HEK293 (cell line): ENCODE data around the gene CDH2.

Source experiments
- CTCF ChIA-PET: fragments of 350-600 bp; formaldehyde crosslinking; extraction: SDS; loops from one replicate; lab custom pipeline; 2021; ENCODE audit warnings: antibody characterized with exemption; lab: Yijun Ruan, JAX
- POLR2A ChIA-PET: fragments of 300-600 bp; formaldehyde crosslinking; extraction: SDS; loops from one replicate; lab custom pipeline; 2020; ENCODE audit warnings: antibody characterized with exemption, inconsistent platforms; lab: Yijun Ruan, JAX
- H3K27ac ChIP-seq: fragments of 200-500 bp; sonication (Bioruptor generic); 2 replicates; pipeline ENCODE4 v1.5.1; 2014; ENCODE audit warnings: low read depth, low read length, control low read depth, inconsistent platforms; ENCODE audit errors: extremely low read depth
- H3K36me3 ChIP-seq, 2 experiments: fragments of 200-500 bp in 1 of 2; sonication (Bioruptor generic) in 1 of 2; 1 replicate in 1 of 2; 2 replicates in 1 of 2; pipeline ENCODE4 v1.5.1; 2014 to 2017; ENCODE audit warnings: inconsistent platforms in 2 of 2, low read length in 2 of 2; ENCODE audit not compliant: control insufficient read depth in 2 of 2, insufficient read depth in 1 of 2
- H3K4me1 ChIP-seq: fragments of 200-500 bp; sonication (Bioruptor generic); 2 replicates; pipeline ENCODE4 v1.5.1; 2014; ENCODE audit warnings: mild to moderate bottlenecking, low read length, inconsistent platforms; ENCODE audit not compliant: control insufficient read depth, insufficient read depth
- H3K4me3 ChIP-seq: 2 replicates; pipeline ENCODE4 v1.5.1; 2011; ENCODE audit warnings: low read depth, mild to moderate bottlenecking, control low read depth, low read length, moderate library complexity
- H3K9me3 ChIP-seq: fragments of 200-500 bp; sonication (Bioruptor generic); 2 replicates; pipeline ENCODE4 v1.5.1; 2014; ENCODE audit warnings: low read depth, low read length, inconsistent platforms; ENCODE audit not compliant: control insufficient read depth, insufficient read depth
- IKZF3 ChIP-seq: fragments of 450-650 bp; IDR thresholded peaks from 2 replicates; pipeline ENCODE4 v1.5.0; 2018; ENCODE audit warnings: missing biosample characterization, mild to moderate bottlenecking, missing genetic modification characterization, moderate library complexity
- MZF1 ChIP-seq: fragments of 450-650 bp; formaldehyde crosslinking; IDR thresholded peaks from 2 replicates; pipeline ENCODE4 v1.5.1; 2017; ENCODE audit warnings: missing biosample characterization, missing genetic modification characterization, borderline replicate concordance
- SALL2 ChIP-seq: fragments of 450-650 bp; formaldehyde crosslinking; IDR thresholded peaks from 2 replicates; pipeline ENCODE4 v1.5.0; 2017; ENCODE audit warnings: missing biosample characterization, mild to moderate bottlenecking, missing genetic modification characterization, borderline replicate concordance
- YY2 ChIP-seq: fragments of 450-650 bp; formaldehyde crosslinking; IDR thresholded peaks from 2 replicates; pipeline ENCODE4 v1.5.1; 2016; ENCODE audit warnings: missing biosample characterization, missing genetic modification characterization
- ZBTB20 ChIP-seq: fragments of 450-650 bp; formaldehyde crosslinking; IDR thresholded peaks from 2 replicates; pipeline ENCODE4 v1.5.1; 2016; ENCODE audit warnings: missing biosample characterization, missing genetic modification characterization
- ZNF19 ChIP-seq: fragments of 450-650 bp; formaldehyde crosslinking; IDR thresholded peaks from 2 replicates; pipeline ENCODE4; 2016; ENCODE audit warnings: missing biosample characterization, missing genetic modification characterization, low read depth
- ZNF701 ChIP-seq: fragments of 450-650 bp; formaldehyde crosslinking; IDR thresholded peaks from 2 replicates; pipeline ENCODE4 v1.5.1; 2016; ENCODE audit warnings: missing biosample characterization, missing genetic modification characterization
- ZNF76 ChIP-seq: fragments of 450-650 bp; formaldehyde crosslinking; IDR thresholded peaks from 2 replicates; pipeline ENCODE4; 2016; ENCODE audit warnings: low read depth, missing biosample characterization, missing genetic modification characterization, borderline replicate concordance
- ZNF792 ChIP-seq: fragments of 450-650 bp; formaldehyde crosslinking; IDR thresholded peaks from 2 replicates; pipeline ENCODE4 v1.5.1; 2016; ENCODE audit warnings: missing biosample characterization, missing genetic modification characterization
- TF ChIP-seq, protein P1 (sequence below): fragments of 450-650 bp; formaldehyde crosslinking; IDR thresholded peaks from 2 replicates; pipeline ENCODE4 v1.5.1; 2017; ENCODE audit warnings: missing biosample characterization, missing genetic modification characterization
- TF ChIP-seq, protein P2 (sequence below): sonication (generic); formaldehyde crosslinking; IDR thresholded peaks from 2 replicates; pipeline ENCODE4 v1.8.1; 2022; ENCODE audit warnings: mild to moderate bottlenecking, moderate library complexity, missing genetic modification reagents
- TF ChIP-seq, protein P3 (sequence below): fragments of 450-650 bp; formaldehyde crosslinking; IDR thresholded peaks from 2 replicates; pipeline ENCODE4 v1.5.1; 2017; ENCODE audit warnings: missing biosample characterization, missing genetic modification characterization
- TF ChIP-seq, protein P4 (sequence below): fragments of 450-650 bp; formaldehyde crosslinking; IDR thresholded peaks from 2 replicates; pipeline ENCODE4 v1.5.1; 2017; ENCODE audit warnings: missing biosample characterization, missing genetic modification characterization
- TF ChIP-seq, protein P5 (sequence below): fragments of 450-650 bp; formaldehyde crosslinking; IDR thresholded peaks from 2 replicates; pipeline ENCODE4 v1.5.1; 2016; ENCODE audit warnings: missing biosample characterization, missing genetic modification characterization

The CDH2 gene

DNA sequence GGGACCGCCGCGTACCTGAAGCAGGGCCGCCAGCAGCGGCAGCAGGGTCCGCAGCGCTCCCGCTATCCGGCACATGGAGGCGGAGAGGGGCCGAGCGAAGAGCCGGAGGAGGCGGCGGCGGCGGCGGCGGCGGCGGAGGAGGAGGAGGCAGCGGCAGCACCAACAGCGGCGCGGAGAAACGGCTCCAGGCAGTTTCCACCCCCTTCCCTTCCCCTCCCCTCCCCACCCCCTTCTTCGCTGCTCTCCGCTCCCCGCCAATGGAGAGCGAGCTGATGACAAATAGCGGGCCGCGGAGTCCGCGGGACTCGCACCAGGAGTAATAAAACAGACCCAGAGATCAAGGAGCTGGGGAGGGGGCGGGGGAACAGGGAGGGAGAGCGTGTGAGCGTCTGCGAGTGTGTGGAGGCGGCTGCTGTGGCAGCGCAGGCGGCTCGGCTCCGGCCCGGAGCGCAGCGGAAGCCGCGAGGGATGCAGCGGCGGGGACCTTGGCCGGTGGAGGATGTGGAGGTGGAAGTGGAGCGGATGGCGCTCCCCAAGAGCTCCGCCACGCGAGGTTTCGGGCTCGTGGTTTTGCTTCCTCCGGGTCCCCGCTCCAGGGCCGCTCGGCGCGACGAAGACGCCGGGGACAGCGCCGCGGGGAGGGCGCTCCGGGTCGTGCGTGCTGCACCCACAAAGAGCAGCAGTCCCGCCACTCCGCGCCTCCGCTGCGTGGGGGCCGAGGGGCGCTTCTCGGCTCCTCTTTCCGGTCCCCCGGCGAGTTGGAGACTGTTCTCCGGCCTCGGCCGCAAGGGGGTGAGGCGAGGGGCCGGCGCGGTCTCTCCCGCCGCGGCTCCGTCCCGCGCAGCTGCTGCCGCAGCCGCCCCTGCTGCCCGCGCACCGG lies at the start of gene CDH2 (continued):
- TF ChIP-seq SALL2 (tag by site-specific recombination): no peak
- TF ChIP-seq, protein P1, sequence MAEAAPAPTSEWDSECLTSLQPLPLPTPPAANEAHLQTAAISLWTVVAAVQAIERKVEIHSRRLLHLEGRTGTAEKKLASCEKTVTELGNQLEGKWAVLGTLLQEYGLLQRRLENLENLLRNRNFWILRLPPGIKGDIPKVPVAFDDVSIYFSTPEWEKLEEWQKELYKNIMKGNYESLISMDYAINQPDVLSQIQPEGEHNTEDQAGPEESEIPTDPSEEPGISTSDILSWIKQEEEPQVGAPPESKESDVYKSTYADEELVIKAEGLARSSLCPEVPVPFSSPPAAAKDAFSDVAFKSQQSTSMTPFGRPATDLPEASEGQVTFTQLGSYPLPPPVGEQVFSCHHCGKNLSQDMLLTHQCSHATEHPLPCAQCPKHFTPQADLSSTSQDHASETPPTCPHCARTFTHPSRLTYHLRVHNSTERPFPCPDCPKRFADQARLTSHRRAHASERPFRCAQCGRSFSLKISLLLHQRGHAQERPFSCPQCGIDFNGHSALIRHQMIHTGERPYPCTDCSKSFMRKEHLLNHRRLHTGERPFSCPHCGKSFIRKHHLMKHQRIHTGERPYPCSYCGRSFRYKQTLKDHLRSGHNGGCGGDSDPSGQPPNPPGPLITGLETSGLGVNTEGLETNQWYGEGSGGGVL (tag by site-specific recombination): peak; percentile 93
- peak; percentile 20; the same call in 1 of the 2 replicates for TF ChIP-seq ZNF76
- TF ChIP-seq, protein P2, sequence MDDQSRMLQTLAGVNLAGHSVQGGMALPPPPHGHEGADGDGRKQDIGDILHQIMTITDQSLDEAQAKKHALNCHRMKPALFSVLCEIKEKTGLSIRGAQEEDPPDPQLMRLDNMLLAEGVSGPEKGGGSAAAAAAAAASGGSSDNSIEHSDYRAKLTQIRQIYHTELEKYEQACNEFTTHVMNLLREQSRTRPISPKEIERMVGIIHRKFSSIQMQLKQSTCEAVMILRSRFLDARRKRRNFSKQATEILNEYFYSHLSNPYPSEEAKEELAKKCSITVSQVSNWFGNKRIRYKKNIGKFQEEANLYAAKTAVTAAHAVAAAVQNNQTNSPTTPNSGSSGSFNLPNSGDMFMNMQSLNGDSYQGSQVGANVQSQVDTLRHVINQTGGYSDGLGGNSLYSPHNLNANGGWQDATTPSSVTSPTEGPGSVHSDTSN (CRISPR knock-in tag): 0 out of 2 replicates have a peak, but pooled peaks have one; percentile 62
- no peak for TF ChIP-seq MZF1
- TF ChIP-seq ZNF19: no peak
- peak; percentile 51; the same call in 1 of the 2 replicates for TF ChIP-seq ZBTB20 (tag by site-specific recombination)
- TF ChIP-seq, protein P3, sequence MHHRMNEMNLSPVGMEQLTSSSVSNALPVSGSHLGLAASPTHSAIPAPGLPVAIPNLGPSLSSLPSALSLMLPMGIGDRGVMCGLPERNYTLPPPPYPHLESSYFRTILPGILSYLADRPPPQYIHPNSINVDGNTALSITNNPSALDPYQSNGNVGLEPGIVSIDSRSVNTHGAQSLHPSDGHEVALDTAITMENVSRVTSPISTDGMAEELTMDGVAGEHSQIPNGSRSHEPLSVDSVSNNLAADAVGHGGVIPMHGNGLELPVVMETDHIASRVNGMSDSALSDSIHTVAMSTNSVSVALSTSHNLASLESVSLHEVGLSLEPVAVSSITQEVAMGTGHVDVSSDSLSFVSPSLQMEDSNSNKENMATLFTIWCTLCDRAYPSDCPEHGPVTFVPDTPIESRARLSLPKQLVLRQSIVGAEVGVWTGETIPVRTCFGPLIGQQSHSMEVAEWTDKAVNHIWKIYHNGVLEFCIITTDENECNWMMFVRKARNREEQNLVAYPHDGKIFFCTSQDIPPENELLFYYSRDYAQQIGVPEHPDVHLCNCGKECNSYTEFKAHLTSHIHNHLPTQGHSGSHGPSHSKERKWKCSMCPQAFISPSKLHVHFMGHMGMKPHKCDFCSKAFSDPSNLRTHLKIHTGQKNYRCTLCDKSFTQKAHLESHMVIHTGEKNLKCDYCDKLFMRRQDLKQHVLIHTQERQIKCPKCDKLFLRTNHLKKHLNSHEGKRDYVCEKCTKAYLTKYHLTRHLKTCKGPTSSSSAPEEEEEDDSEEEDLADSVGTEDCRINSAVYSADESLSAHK (tag by site-specific recombination): no peak
- no peak for TF ChIP-seq ZNF701 (tag by site-specific recombination)

DNA sequence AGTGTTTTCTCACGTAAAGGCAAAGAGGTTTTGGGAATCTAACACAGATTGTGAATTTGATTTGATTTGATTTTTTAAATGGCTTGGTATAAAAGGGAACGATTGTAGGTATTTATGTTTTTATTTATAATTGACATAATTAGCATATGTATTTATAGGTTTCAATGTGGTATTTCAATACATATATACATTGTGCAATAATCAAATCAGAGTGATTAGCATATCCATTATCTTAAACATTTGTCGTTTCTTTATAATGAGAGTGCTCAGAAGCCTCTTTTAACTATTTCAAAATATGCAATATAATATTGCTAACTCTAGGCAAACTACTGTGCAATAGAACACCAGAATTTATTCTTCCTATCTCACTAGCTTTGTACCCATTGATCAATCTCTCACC lies 35.1 kb upstream of the CDH2 start:
- ChIA-PET POLR2A (no interaction called here), CTCF (interaction anchor here (0.6 kb wide), 1 partner anchor 607 kb away, joined by 3 read pairs; no protein-coding TSS in a partner anchor)
- no peak overlapping the region for H3K27ac ChIP-seq
- H3K4me1 ChIP-seq: no peaks in the 10 kb centered on the region
- H3K9me3 ChIP-seq: no peaks in the 10 kb centered on the region
- TF ChIP-seq, protein P4, sequence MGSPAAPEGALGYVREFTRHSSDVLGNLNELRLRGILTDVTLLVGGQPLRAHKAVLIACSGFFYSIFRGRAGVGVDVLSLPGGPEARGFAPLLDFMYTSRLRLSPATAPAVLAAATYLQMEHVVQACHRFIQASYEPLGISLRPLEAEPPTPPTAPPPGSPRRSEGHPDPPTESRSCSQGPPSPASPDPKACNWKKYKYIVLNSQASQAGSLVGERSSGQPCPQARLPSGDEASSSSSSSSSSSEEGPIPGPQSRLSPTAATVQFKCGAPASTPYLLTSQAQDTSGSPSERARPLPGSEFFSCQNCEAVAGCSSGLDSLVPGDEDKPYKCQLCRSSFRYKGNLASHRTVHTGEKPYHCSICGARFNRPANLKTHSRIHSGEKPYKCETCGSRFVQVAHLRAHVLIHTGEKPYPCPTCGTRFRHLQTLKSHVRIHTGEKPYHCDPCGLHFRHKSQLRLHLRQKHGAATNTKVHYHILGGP (tag by site-specific recombination): no peak
- TF ChIP-seq, protein P5, sequence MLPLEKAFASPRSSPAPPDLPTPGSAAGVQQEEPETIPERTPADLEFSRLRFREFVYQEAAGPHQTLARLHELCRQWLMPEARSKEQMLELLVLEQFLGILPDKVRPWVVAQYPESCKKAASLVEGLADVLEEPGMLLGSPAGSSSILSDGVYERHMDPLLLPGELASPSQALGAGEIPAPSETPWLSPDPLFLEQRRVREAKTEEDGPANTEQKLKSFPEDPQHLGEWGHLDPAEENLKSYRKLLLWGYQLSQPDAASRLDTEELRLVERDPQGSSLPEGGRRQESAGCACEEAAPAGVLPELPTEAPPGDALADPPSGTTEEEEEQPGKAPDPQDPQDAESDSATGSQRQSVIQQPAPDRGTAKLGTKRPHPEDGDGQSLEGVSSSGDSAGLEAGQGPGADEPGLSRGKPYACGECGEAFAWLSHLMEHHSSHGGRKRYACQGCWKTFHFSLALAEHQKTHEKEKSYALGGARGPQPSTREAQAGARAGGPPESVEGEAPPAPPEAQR: no peak
- TF ChIP-seq IKZF3: no peak
- TF ChIP-seq YY2 (tag by site-specific recombination): no peak
- no peak for TF ChIP-seq ZNF792 (tag by site-specific recombination)
- H3K36me3 ChIP-seq: no peaks in the 10 kb centered on the region
- H3K4me3 ChIP-seq: no peak overlapping the region
